ENCODE measurements around the gene DDX1. TPM values are rescaled to one million over a fixed set of nuclear protein-coding genes. Genes with fewer than 3 reads are reported as not detected.

DDX1 gene
- total RNA-seq, 1 donor from 2014 or later: 103 TPM

- no peak overlapping the region for H3K4me3 Mint-ChIP-seq
- H3K27ac Mint-ChIP-seq: no peak overlapping the region
- H3K79me2 ChIP-seq (ENCODE audit: low read depth): no peaks in the 10 kb centered on the region
- no peaks in the 10 kb centered on the region for H3K36me3 Mint-ChIP-seq
- no peak overlapping the region for H3K4me3 ChIP-seq
- H2AFZ ChIP-seq (replicated peaks): no peak overlapping the region
- H3K9me3 ChIP-seq (ENCODE audit: low read depth): no peaks in the 10 kb centered on the region
- no peak overlapping the region for H3K9ac ChIP-seq
- H3K4me2 ChIP-seq: no peak overlapping the region
- no peak for DNase-seq (ENCODE audit: low spot score)
- no peaks in the 10 kb centered on the region for H3K27me3 Mint-ChIP-seq (ENCODE audit: insufficient read depth, low read depth)
- no peaks in the 10 kb centered on the region for H4K20me1 ChIP-seq (ENCODE audit: low read depth)
- no peaks in the 10 kb centered on the region for H3K4me1 Mint-ChIP-seq
- H3K9me3 Mint-ChIP-seq: no peaks in the 10 kb centered on the region
- H3F3A ChIP-seq (ENCODE audit: low read depth): no peaks in the 10 kb centered on the region
- no peaks in the 10 kb centered on the region for H3K27me3 ChIP-seq
- no peak for TF ChIP-seq EZH2 (IDR thresholded peaks at IDR 0.05)
- TF ChIP-seq CTCF (IDR thresholded peaks at IDR 0.05): no peak
- no peak for TF ChIP-seq EZH2phosphoT487 (IDR thresholded peaks at IDR 0.05)
- no peaks in the 10 kb centered on the region for H3K36me3 ChIP-seq
- H3K27ac ChIP-seq: no peak overlapping the region
- H3K4me1 ChIP-seq: no peaks in the 10 kb centered on the region
Observed at GRCh38 chr2:15580451-15580850, 11.2 kb upstream of the DDX1 start.

- Histone ChIP-seq H3K4me3 (no peak overlapping the region), H4K20me1 (ENCODE audit: low read depth) (no peaks in the 10 kb centered on the region), H3K9ac (no peak overlapping the region), H3K36me3 (no peaks in the 10 kb centered on the region), H3K9me3 (ENCODE audit: low read depth) (no peaks in the 10 kb centered on the region), H3K79me2 (ENCODE audit: low read depth) (no peaks in the 10 kb centered on the region), H3K4me2 (no peak overlapping the region), H3K4me1 (no peaks in the 10 kb centered on the region), H2AFZ (replicated peaks) (no peak overlapping the region), H3K27me3 (no peaks in the 10 kb centered on the region), H3K27ac (no peak overlapping the region), H3F3A (ENCODE audit: low read depth) (no peaks in the 10 kb centered on the region)
- H3K9me3 Mint-ChIP-seq: no peaks in the 10 kb centered on the region
- DNase-seq (ENCODE audit: low spot score): no peak
- no peak overlapping the region for H3K27ac Mint-ChIP-seq
- no peaks in the 10 kb centered on the region for H3K27me3 Mint-ChIP-seq (ENCODE audit: insufficient read depth, low read depth)
- no peaks in the 10 kb centered on the region for H3K36me3 Mint-ChIP-seq
- H3K4me3 Mint-ChIP-seq: no peak overlapping the region
- TF ChIP-seq CTCF (IDR thresholded peaks at IDR 0.05): no peak
- TF ChIP-seq EZH2 (IDR thresholded peaks at IDR 0.05): no peak
- TF ChIP-seq EZH2phosphoT487 (IDR thresholded peaks at IDR 0.05): no peak
- no peaks in the 10 kb centered on the region for H3K4me1 Mint-ChIP-seq
Observed at GRCh38 chr2:15582710-15583357, 8.8 kb upstream of the DDX1 start.

- Histone ChIP-seq H3K4me2 (no peak overlapping the region), H3K27me3 (no peaks in the 10 kb centered on the region), H3K79me2 (ENCODE audit: low read depth) (no peaks in the 10 kb centered on the region), H3K9me3 (ENCODE audit: low read depth) (no peaks in the 10 kb centered on the region), H3K4me3 (no peak overlapping the region), H3K36me3 (no peaks in the 10 kb centered on the region), H3F3A (ENCODE audit: low read depth) (no peaks in the 10 kb centered on the region), H3K9ac (no peak overlapping the region), H3K4me1 (no peaks in the 10 kb centered on the region), H3K27ac (no peak overlapping the region), H4K20me1 (ENCODE audit: low read depth) (no peaks in the 10 kb centered on the region), H2AFZ (replicated peaks) (no peak overlapping the region)
- Mint-ChIP-seq H3K4me1 (no peaks in the 10 kb centered on the region), H3K36me3 (no peaks in the 10 kb centered on the region), H3K4me3 (no peak overlapping the region), H3K27me3 (ENCODE audit: insufficient read depth, low read depth) (no peaks in the 10 kb centered on the region), H3K9me3 (no peaks in the 10 kb centered on the region), H3K27ac (no peak overlapping the region)
- TF ChIP-seq EZH2 (IDR thresholded peaks at IDR 0.05): no peak
- TF ChIP-seq CTCF (IDR thresholded peaks at IDR 0.05): no peak
- TF ChIP-seq EZH2phosphoT487 (IDR thresholded peaks at IDR 0.05): no peak
- DNase-seq (ENCODE audit: low spot score): no peak
Observed at GRCh38 chr2:15583826-15584225, 7.8 kb upstream of the DDX1 start.

Data from neural progenitor cell (in vitro differentiated cells).